Lower leg skin (tissue), 4 donors: Measurements from ENCODE around the gene UBTF. TPM values are rescaled to one million over a fixed set of nuclear protein-coding genes. Genes with fewer than 3 reads are reported as not detected.

Source experiments
- DNase-seq, 2 donors: peaks; one replicate each; pipeline ENCODE4 v3.0.0-alpha.2; 2019; ENCODE audit warnings: low spot score in 2 of 2
- H3K4me3 ChIP-seq: fragments of 200-600 bp; sonication (generic); 2 replicates; pipeline ENCODE4 v1.5.1; 2017; ENCODE audit warnings: mild to moderate bottlenecking, low read depth; ENCODE audit not compliant: poor library complexity, severe bottlenecking
- POLR2A ChIP-seq, 2 donors: fragments of 450-650 bp; IDR thresholded peaks; one replicate each; pipeline ENCODE4 v1.6.1; 2016 to 2017; ENCODE audit warnings: antibody characterized with exemption in 2 of 2, mild to moderate bottlenecking in 1 of 2, moderate library complexity in 1 of 2
- WGBS, 2 donors: methylation state at CpG; one replicate each; pipeline ENCODE4 v1.1.5; 2018; 5-methylcytosine and 5-hydroxymethylcytosine counted together
- intact Hi-C: fragments of 100-400 bp; cut with DNase I; formaldehyde crosslinking; loops from one replicate; pipeline ENCODE4 v1.15.0; 2023; ENCODE audit warnings: low total_unique reads
- microRNA-seq, 2 donors: library from miRNA; unstranded; fragments of <30 nt; microRNA quantifications; one replicate each; pipeline ENCODE4, GENCODE V29; 2016; ENCODE audit warnings: borderline replicate concordance in 2 of 2, borderline number of aligned reads in 1 of 2
- total RNA-seq, 4 donors: library from RNA; depleted of rRNA; stranded (reverse); fragments of >200 nt; gene quantifications; one replicate each; pipeline ENCODE4 v1.1.0, GENCODE V29; 2016
- TF ChIP-seq, protein P1 (sequence below), 3 donors: fragments of 450-650 bp; IDR thresholded peaks; one replicate each; pipeline ENCODE4 v1.5.1; 2016; ENCODE audit warnings: antibody characterized with exemption in 3 of 3, mild to moderate bottlenecking in 3 of 3, moderate library complexity in 2 of 3

UBTF gene
- total RNA-seq, 4 donors from 2014 or later: 62.4 to 70.8 (median 65.7) TPM

DNA sequence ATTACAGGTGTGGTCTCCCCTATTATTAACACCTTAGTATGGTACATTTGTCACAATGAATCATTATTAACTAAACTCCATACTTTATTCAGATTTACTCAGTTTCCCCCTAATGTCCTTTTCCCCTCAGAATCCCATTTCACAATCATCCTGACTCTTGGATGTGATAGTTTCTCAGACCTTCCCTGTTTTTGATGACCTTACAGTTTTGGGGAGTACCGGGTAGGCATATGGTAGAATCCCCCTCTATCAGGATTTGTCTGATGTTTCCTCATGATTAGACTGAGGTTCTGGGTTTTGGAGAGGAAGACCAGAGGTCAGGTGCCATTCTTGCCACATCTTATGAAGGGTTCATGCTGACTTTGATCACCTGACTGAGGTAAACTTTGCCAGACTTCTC lies 55.0 kb downstream of the UBTF start:
- no peak overlapping the region for H3K4me3 ChIP-seq
- intact Hi-C loops: no loop called here
- no peak for DNase-seq
- 95 to 96% methylated on average over 1 of the region's 1 CpG for WGBS, 2 donors
- TF ChIP-seq, protein P1, sequence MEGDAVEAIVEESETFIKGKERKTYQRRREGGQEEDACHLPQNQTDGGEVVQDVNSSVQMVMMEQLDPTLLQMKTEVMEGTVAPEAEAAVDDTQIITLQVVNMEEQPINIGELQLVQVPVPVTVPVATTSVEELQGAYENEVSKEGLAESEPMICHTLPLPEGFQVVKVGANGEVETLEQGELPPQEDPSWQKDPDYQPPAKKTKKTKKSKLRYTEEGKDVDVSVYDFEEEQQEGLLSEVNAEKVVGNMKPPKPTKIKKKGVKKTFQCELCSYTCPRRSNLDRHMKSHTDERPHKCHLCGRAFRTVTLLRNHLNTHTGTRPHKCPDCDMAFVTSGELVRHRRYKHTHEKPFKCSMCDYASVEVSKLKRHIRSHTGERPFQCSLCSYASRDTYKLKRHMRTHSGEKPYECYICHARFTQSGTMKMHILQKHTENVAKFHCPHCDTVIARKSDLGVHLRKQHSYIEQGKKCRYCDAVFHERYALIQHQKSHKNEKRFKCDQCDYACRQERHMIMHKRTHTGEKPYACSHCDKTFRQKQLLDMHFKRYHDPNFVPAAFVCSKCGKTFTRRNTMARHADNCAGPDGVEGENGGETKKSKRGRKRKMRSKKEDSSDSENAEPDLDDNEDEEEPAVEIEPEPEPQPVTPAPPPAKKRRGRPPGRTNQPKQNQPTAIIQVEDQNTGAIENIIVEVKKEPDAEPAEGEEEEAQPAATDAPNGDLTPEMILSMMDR (IDR thresholded peaks at IDR 0.05): no peak
- TF ChIP-seq POLR2A (IDR thresholded peaks at IDR 0.05): no peak

DNA sequence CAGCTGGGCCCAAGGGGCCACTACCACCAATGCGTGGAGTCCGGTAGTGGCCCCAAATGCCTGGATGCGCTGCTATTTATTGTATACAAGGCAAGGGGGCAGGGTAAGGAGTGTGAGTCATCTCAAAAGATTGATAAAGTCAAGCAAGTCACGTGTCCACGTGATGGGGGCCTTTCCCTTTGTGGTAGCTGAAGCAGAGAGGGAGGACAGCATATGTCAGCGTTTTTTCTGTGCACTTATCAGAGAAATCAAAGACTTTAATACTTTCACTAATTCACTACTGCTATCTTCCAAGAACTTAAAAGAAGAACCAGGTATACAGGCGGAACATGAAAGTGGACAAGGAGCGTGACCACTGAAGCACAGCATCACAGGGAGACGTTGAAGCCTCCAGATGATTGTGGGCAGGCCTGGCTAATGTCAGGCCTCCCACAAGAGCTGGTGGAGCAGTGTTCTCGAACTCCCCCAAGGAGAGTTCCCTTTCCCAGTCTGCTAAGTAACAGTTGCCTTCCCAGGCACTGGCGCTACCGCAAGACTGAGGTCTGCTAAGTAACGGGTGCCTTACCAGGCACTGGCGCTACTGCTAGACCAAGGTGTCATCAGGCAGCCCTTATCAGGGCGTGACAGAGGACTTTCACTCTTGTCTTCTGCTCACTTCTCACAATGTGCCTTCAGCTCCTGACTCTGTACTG lies 59.8 kb downstream of the UBTF start:
- intact Hi-C loops: no loop called here
- WGBS, 2 donors: 86 to 91% methylated on average over 15 of the region's 15 CpGs
- DNase-seq: no peak
- no peak overlapping the region for H3K4me3 ChIP-seq
- TF ChIP-seq POLR2A (IDR thresholded peaks at IDR 0.05): no peak
- TF ChIP-seq, protein P1 (IDR thresholded peaks at IDR 0.05): no peak

DNA sequence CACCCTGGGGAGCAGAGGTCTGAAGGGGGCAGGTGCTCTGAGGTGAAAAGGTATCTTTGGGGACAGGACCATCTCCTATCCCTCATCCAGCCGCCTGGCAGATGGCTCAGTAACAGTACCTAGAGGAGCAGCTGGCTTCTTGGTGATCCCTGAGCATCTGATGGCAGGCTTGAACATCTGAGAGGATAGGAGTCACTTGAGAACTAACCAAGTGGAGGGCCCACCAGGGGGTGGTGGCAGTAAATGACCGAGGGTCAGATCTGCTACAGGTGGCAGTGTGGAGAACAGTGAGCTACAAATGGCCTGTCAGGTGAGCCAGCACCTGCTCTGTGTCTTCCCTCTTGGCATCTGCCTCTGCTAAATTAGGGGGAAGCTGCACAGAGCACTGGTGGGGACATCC lies 64.0 kb downstream of the UBTF start:
- TF ChIP-seq, protein P1 (IDR thresholded peaks at IDR 0.05): no peak
- TF ChIP-seq POLR2A (IDR thresholded peaks at IDR 0.05): no peak
- intact Hi-C loops: no loop called here
- no peak overlapping the region for H3K4me3 ChIP-seq
- DNase-seq: no peak
- WGBS, 2 donors: 86 to 90% methylated on average over 2 of the region's 2 CpGs

Small RNA genes lying within 50 kb of the gene (microRNA-seq; reads per million reads assigned to microRNA genes)
- gene MIR6782: 0 reads per million in 2 donors

Other genes with a start within 250 kb of the UBTF start
- 1 to 10 TPM; 3.2 to 4.9 (median 3.6) TPM for gene NAGS, start 215.1 kb downstream of the UBTF start, total RNA-seq
- 10 to 100 TPM; 28.4 to 48.0 (median 41.2) TPM for gene TMEM101, start 204.7 kb downstream of the UBTF start, total RNA-seq
- 10 to 100 TPM; 15.0 to 31.7 (median 19.0) TPM for gene LSM12, start 153.0 kb downstream of the UBTF start, total RNA-seq
- gene G6PC3, start 148.9 kb downstream of the UBTF start, total RNA-seq: 10 to 100 TPM; 10.9 to 14.8 (median 12.1) TPM
- gene HDAC5, start 96.0 kb downstream of the UBTF start, total RNA-seq: 100 to 1,000 TPM; 179 to 208 (median 190) TPM
- gene HROB, start 77.7 kb downstream of the UBTF start, total RNA-seq: 1 to 10 TPM in 3 of 4 donors, under 1 TPM in 1; 0.97 to 4.3 (median 1.5) TPM
- gene ASB16, start 49.0 kb downstream of the UBTF start, total RNA-seq: 1 to 10 TPM in 1 of 4 donors, not detected in 3; 1.1 TPM
- gene TMUB2, start 32.7 kb downstream of the UBTF start, total RNA-seq: 10 to 100 TPM; 23.4 to 44.5 (median 34.8) TPM
- 10 to 100 TPM; 62.4 to 77.9 (median 67.8) TPM for gene ATXN7L3, start 19.8 kb downstream of the UBTF start, total RNA-seq
- 1 to 10 TPM in 1 of 4 donors, not detected in 3; 2.4 TPM for gene SLC4A1, start 48.5 kb upstream of the UBTF start, total RNA-seq
- 10 to 100 TPM; 12.6 to 29.5 (median 17.1) TPM for gene RUNDC3A, start 88.9 kb upstream of the UBTF start, total RNA-seq
- 100 to 1,000 TPM in 1 of 4 donors, 10 to 100 TPM in 3; 73.4 to 113 (median 90.0) TPM for gene SLC25A39, start 105.1 kb upstream of the UBTF start, total RNA-seq
- gene GRN, start 125.6 kb upstream of the UBTF start, total RNA-seq: 100 to 1,000 TPM; 272 to 295 (median 283) TPM
- 1 to 10 TPM in 3 of 4 donors, under 1 TPM in 1; 0.95 to 2.8 (median 2.4) TPM for gene FAM171A2, start 144.2 kb upstream of the UBTF start, total RNA-seq
- gene ITGA2B, start 170.0 kb upstream of the UBTF start, total RNA-seq: under 1 TPM in 2 of 4 donors, not detected in 2; 0.10 to 0.30 TPM